GM23338 (cell line): ENCODE data around the gene TRIM43B. TPM values are rescaled to one million over a fixed set of nuclear protein-coding genes. Genes with fewer than 3 reads are reported as not detected.
"Not testable (repeated sequence)": the region's sequence is repeated elsewhere in the genome, so short reads cannot be mapped to it uniquely, and the experiment has no call there.

Experiments used
- ATAC-seq: fragments of 200-7000 bp; cut with Tn5 transposase; 3 replicates; pipeline ENCODE4 v1.9.1; 2020
- DNase-seq: peaks from one replicate; pipeline ENCODE4 v3.0.0-alpha.2; 2015; ENCODE audit warnings: low spot score
- H2AFZ ChIP-seq: fragments of 200-600 bp; sonication (generic); 2 replicates; pipeline ENCODE4 v1.8.0; 2016; ENCODE audit warnings: antibody characterized with exemption, mild to moderate bottlenecking, moderate library complexity
- H3F3A ChIP-seq: fragments of 200-600 bp; sonication (generic); replicated peaks from 2 replicates; pipeline ENCODE4 v1.8.0; 2017; ENCODE audit warnings: antibody characterized with exemption, mixed run types, low read depth
- H3K27ac ChIP-seq: fragments of 200-600 bp; sonication (generic); 2 replicates; pipeline ENCODE4 v1.6.1; 2016; ENCODE audit warnings: low read depth
- H3K27me3 ChIP-seq: fragments of 200-600 bp; sonication (generic); 2 replicates; pipeline ENCODE4 v1.8.0; 2016; ENCODE audit warnings: mild to moderate bottlenecking, mixed run types, moderate library complexity; ENCODE audit not compliant: insufficient read depth
- H3K36me3 ChIP-seq: fragments of 200-600 bp; sonication (generic); 2 replicates; pipeline ENCODE4 v1.8.0; 2016; ENCODE audit warnings: mild to moderate bottlenecking; ENCODE audit not compliant: insufficient read depth
- H3K4me1 ChIP-seq: fragments of 200-600 bp; sonication (generic); 2 replicates; pipeline ENCODE4 v1.8.0; 2016; ENCODE audit warnings: mild to moderate bottlenecking, moderate library complexity; ENCODE audit not compliant: insufficient read depth
- H3K4me2 ChIP-seq: fragments of 200-600 bp; sonication (generic); 2 replicates; pipeline ENCODE4 v1.7.1; 2017; ENCODE audit warnings: mixed run types
- H3K4me3 ChIP-seq: fragments of 200-600 bp; sonication (generic); 2 replicates; pipeline ENCODE4 v1.6.1; 2016; ENCODE audit warnings: mixed run types
- H3K79me2 ChIP-seq: fragments of 200-600 bp; sonication (generic); replicated peaks from 2 replicates; pipeline ENCODE4 v1.8.0; 2017; ENCODE audit warnings: mild to moderate bottlenecking; ENCODE audit not compliant: insufficient read depth
- H3K9me2 ChIP-seq: fragments of 200-600 bp; sonication (generic); 2 replicates; pipeline ENCODE4 v1.8.0; 2017; ENCODE audit not compliant: insufficient read depth
- H4K20me1 ChIP-seq: fragments of 200-600 bp; sonication (generic); replicated peaks from 2 replicates; pipeline ENCODE4 v1.8.0; 2017; ENCODE audit warnings: mild to moderate bottlenecking; ENCODE audit not compliant: insufficient read depth
- H3K27ac Mint-ChIP-seq: 2 replicates; pipeline ENCODE4 v1.8.0; 2020; ENCODE audit warnings: inconsistent platforms, mild to moderate bottlenecking, moderate library complexity, mixed read lengths
- H3K27me3 Mint-ChIP-seq: 3 replicates; pipeline ENCODE4 v1.8.0; 2022; ENCODE audit warnings: low read depth, mild to moderate bottlenecking, moderate library complexity, mixed read lengths, inconsistent platforms; ENCODE audit not compliant: insufficient read depth, poor library complexity
- H3K36me3 Mint-ChIP-seq: 3 replicates; pipeline ENCODE4 v1.8.0; 2021; ENCODE audit warnings: low read depth, mild to moderate bottlenecking, inconsistent platforms, moderate library complexity, mixed read lengths
- H3K4me1 Mint-ChIP-seq: 3 replicates; pipeline ENCODE4 v1.8.0; 2020; ENCODE audit warnings: mild to moderate bottlenecking, inconsistent platforms, mixed read lengths
- H3K4me3 Mint-ChIP-seq: 3 replicates; pipeline ENCODE4 v1.8.0; 2021; ENCODE audit warnings: moderate library complexity, mild to moderate bottlenecking, inconsistent platforms, mixed read lengths
- H3K9me3 Mint-ChIP-seq: 3 replicates; pipeline ENCODE4 v1.8.0; 2020; ENCODE audit warnings: moderate library complexity, mild to moderate bottlenecking, inconsistent platforms, mixed read lengths
- CREB1 ChIP-seq: fragments of 250-450 bp; sonication (Bioruptor Pico); IDR thresholded peaks from 2 replicates; pipeline ENCODE4 v1.5.0; 2020; ENCODE audit warnings: low read depth, mild to moderate bottlenecking, moderate library complexity
- ETS1 ChIP-seq: IDR thresholded peaks from 2 replicates; pipeline ENCODE4 v1.6.1; 2016; ENCODE audit warnings: antibody characterized with exemption
- JUNB ChIP-seq: IDR thresholded peaks from one replicate; pipeline ENCODE4 v1.6.1; 2016; ENCODE audit warnings: antibody characterized with exemption; ENCODE audit not compliant: unreplicated experiment
- POLR2AphosphoS5 ChIP-seq: IDR thresholded peaks from 2 replicates; pipeline ENCODE4 v1.6.1; 2016; ENCODE audit warnings: antibody characterized with exemption, low read depth
- REST ChIP-seq: IDR thresholded peaks from one replicate; pipeline ENCODE4 v1.6.1; 2018; ENCODE audit warnings: antibody characterized with exemption; ENCODE audit not compliant: unreplicated experiment
- STAT1 ChIP-seq: IDR thresholded peaks from one replicate; pipeline ENCODE4 v1.6.1; 2016; ENCODE audit warnings: antibody characterized with exemption; ENCODE audit not compliant: unreplicated experiment
- ZNF114 ChIP-seq: fragments of 250-450 bp; sonication (Bioruptor Pico); IDR thresholded peaks from 2 replicates; pipeline ENCODE4 v1.5.0; 2020; ENCODE audit warnings: mild to moderate bottlenecking, moderate library complexity
- ZNF331 ChIP-seq: fragments of 250-450 bp; sonication (Bioruptor Pico); IDR thresholded peaks from 2 replicates; pipeline ENCODE4 v1.5.0; 2020; ENCODE audit warnings: low read depth, mild to moderate bottlenecking, moderate library complexity
- ZNF462 ChIP-seq: fragments of 250-450 bp; sonication (Bioruptor Pico); IDR thresholded peaks from 2 replicates; pipeline ENCODE4 v1.5.0; 2020; ENCODE audit warnings: mild to moderate bottlenecking, moderate library complexity
- polyA plus RNA-seq: library from polyadenylated mRNA; unstranded; fragments of >200 nt; fragmentation: Nextera tagmentation; extraction: Ambion mirVana; gene quantifications from 2 replicates; pipeline ENCODE4 v1.2.1, GENCODE V29; 2016
- total RNA-seq: library from RNA; depleted of rRNA; stranded (reverse); fragments of >200 nt; shearing (Covaris generic); gene quantifications from 2 replicates; pipeline ENCODE4 v1.2.3, GENCODE V29; 2014

TRIM43B gene
- total and polyA plus RNA-seq, 2 experiments from 2014 or later = 0.44 to 0.66 TPM

- Histone ChIP-seq H3K27ac (no peak overlapping the region), H3K4me3 (no peak overlapping the region), H4K20me1 (no peaks in the 10 kb centered on the region), H3K4me1 (no peaks in the 10 kb centered on the region), H2AFZ (no peak overlapping the region), H3K79me2 (no peaks in the 10 kb centered on the region), H3K9me2 (no peaks in the 10 kb centered on the region), H3K36me3 (no peaks in the 10 kb centered on the region), H3K4me2 (no peak overlapping the region), H3K27me3 (no peaks in the 10 kb centered on the region), H3F3A (no peaks in the 10 kb centered on the region)
- no peak for ATAC-seq
- Mint-ChIP-seq H3K36me3 (no peaks in the 10 kb centered on the region), H3K27me3 (no peaks in the 10 kb centered on the region), H3K4me1 (no peaks in the 10 kb centered on the region), H3K9me3 (no peaks in the 10 kb centered on the region), H3K27ac (no peak overlapping the region), H3K4me3 (no peak overlapping the region)
- no peak for TF ChIP-seq ZNF331 (CRISPR knock-in tag)
- no peak for TF ChIP-seq ZNF114 (CRISPR knock-in tag)
- TF ChIP-seq ETS1 = no peak
- no peak for TF ChIP-seq CREB1 (CRISPR knock-in tag)
- TF ChIP-seq ZNF462 (CRISPR knock-in tag) = no peak
- TF ChIP-seq POLR2AphosphoS5 = no peak
- TF ChIP-seq STAT1 = no peak
- no peak for TF ChIP-seq REST
- no peak for TF ChIP-seq JUNB
- no peak for DNase-seq
These were observed 30.2 kb upstream of the TRIM43B start for GRCh38 chr2:95514718-95515117.

GRCh38 chr2:95514226-95514625, 29.7 kb upstream of the TRIM43B start:
- not testable (repeated sequence) for H3K27ac ChIP-seq, H3K79me2 ChIP-seq, ATAC-seq, H3K4me1 Mint-ChIP-seq, H3K4me2 ChIP-seq, H3K27me3 ChIP-seq, H3K4me1 ChIP-seq, DNase-seq, H4K20me1 ChIP-seq, H2AFZ ChIP-seq, H3K36me3 Mint-ChIP-seq, H3F3A ChIP-seq, H3K9me3 Mint-ChIP-seq, H3K9me2 ChIP-seq, H3K4me3 Mint-ChIP-seq, H3K27me3 Mint-ChIP-seq, H3K27ac Mint-ChIP-seq, H3K36me3 ChIP-seq, H3K4me3 ChIP-seq
